Measurements from ENCODE around the gene UROS.

UROS gene

DNA sequence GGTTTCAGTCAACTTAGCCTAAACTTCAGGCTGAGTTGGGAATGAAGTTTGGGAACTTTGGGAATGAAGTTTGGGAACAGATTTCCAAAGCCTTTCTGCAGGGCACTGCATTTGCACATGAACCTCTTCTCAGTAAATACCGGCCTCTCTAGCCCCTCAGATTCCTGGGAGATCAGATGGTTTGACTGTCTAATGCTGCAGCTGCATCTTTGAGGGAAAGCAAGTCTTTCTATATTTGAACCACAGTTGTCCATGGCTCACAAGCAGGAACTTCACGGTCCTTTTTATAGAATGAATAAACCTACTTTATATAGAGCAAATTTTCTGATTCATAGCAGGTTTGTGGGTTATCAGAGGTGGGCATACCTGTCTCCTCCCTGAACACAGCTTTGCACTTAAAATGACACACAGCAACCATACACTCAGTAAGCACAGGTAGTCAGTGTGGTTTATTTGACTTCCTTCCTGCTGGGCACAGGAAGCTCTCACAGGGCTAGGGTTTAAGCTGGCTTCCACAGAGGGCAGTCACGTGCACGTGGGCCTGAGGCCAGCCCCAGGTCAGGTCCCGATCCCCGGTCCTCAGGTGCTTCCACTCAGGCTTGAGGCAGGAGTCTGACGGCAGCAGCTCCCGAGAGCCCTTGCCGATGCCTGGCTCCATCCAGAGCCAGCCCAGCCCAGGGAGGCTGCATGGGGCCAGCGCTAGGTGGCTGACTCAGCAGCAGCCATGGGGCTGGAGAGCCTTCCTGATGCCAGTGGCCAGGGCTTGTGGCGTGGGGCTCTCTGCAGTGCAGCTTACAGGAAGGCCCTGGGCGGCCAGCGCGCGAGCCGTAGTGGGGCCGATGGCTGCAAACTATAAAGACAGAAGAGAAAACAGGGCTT lies 34.7 kb downstream of the UROS start:
- no peak for DNase-seq (ENCODE audit: low read depth in 1 of 2, low spot score in 1 of 2)
- Histone ChIP-seq H3K4me3 (replicated peaks; ENCODE audit: insufficient read depth, low read length) (no peak overlapping the region), H3K27ac (replicated peaks) (no peak overlapping the region), H3K27me3 (ENCODE audit: insufficient read depth, poor library complexity, severe bottlenecking) (no peaks in the 10 kb centered on the region)
- TF ChIP-seq SPI1 (IDR thresholded peaks at IDR 0.05; ENCODE audit: borderline replicate concordance, low read depth) (no peak), POLR2AphosphoS5 (IDR thresholded peaks at IDR 0.05; ENCODE audit: low read depth) (no peak), GABPA (IDR thresholded peaks at IDR 0.05; ENCODE audit: low read depth) (no peak)
- TF ChIP-seq, protein P1, sequence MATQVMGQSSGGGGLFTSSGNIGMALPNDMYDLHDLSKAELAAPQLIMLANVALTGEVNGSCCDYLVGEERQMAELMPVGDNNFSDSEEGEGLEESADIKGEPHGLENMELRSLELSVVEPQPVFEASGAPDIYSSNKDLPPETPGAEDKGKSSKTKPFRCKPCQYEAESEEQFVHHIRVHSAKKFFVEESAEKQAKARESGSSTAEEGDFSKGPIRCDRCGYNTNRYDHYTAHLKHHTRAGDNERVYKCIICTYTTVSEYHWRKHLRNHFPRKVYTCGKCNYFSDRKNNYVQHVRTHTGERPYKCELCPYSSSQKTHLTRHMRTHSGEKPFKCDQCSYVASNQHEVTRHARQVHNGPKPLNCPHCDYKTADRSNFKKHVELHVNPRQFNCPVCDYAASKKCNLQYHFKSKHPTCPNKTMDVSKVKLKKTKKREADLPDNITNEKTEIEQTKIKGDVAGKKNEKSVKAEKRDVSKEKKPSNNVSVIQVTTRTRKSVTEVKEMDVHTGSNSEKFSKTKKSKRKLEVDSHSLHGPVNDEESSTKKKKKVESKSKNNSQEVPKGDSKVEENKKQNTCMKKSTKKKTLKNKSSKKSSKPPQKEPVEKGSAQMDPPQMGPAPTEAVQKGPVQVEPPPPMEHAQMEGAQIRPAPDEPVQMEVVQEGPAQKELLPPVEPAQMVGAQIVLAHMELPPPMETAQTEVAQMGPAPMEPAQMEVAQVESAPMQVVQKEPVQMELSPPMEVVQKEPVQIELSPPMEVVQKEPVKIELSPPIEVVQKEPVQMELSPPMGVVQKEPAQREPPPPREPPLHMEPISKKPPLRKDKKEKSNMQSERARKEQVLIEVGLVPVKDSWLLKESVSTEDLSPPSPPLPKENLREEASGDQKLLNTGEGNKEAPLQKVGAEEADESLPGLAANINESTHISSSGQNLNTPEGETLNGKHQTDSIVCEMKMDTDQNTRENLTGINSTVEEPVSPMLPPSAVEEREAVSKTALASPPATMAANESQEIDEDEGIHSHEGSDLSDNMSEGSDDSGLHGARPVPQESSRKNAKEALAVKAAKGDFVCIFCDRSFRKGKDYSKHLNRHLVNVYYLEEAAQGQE (IDR thresholded peaks at IDR 0.05; ENCODE audit: insufficient replicate concordance, low read depth) = no peak
- TF ChIP-seq, protein P2, sequence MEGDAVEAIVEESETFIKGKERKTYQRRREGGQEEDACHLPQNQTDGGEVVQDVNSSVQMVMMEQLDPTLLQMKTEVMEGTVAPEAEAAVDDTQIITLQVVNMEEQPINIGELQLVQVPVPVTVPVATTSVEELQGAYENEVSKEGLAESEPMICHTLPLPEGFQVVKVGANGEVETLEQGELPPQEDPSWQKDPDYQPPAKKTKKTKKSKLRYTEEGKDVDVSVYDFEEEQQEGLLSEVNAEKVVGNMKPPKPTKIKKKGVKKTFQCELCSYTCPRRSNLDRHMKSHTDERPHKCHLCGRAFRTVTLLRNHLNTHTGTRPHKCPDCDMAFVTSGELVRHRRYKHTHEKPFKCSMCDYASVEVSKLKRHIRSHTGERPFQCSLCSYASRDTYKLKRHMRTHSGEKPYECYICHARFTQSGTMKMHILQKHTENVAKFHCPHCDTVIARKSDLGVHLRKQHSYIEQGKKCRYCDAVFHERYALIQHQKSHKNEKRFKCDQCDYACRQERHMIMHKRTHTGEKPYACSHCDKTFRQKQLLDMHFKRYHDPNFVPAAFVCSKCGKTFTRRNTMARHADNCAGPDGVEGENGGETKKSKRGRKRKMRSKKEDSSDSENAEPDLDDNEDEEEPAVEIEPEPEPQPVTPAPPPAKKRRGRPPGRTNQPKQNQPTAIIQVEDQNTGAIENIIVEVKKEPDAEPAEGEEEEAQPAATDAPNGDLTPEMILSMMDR (IDR thresholded peaks at IDR 0.05; ENCODE audit: insufficient read depth, low read length) = no peak

DNA sequence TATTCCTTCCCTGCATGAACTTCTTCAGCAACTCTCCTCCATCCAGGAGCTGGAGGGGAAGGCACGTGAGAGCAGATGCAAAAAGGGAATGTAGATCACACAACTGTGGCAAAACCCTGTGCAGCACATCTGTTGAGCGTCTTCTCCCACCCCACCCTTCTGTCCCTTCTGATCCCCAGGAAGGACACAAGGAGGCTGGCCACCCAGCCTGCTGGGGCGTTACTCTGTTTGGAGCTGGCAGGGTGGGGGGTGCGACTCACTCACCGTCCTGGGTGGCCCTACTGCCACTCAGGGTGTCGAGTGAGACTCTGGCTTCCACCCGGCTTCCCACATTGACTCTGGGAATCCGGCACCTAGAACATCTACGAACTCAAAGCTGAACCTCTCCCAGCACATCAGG lies 37.3 kb downstream of the UROS start:
- no peak for DNase-seq (ENCODE audit: low read depth in 1 of 2, low spot score in 1 of 2)
- Histone ChIP-seq H3K27me3 (ENCODE audit: insufficient read depth, poor library complexity, severe bottlenecking) (no peaks in the 10 kb centered on the region), H3K4me3 (replicated peaks; ENCODE audit: insufficient read depth, low read length) (no peak overlapping the region), H3K27ac (replicated peaks) (no peak overlapping the region)
- TF ChIP-seq SPI1 (IDR thresholded peaks at IDR 0.05; ENCODE audit: borderline replicate concordance, low read depth) (no peak), POLR2AphosphoS5 (IDR thresholded peaks at IDR 0.05; ENCODE audit: low read depth) (no peak), GABPA (IDR thresholded peaks at IDR 0.05; ENCODE audit: low read depth) (no peak)
- TF ChIP-seq, protein P2 (IDR thresholded peaks at IDR 0.05; ENCODE audit: insufficient read depth, low read length) = no peak
- TF ChIP-seq, protein P1 (IDR thresholded peaks at IDR 0.05; ENCODE audit: insufficient replicate concordance, low read depth) = no peak

DNA sequence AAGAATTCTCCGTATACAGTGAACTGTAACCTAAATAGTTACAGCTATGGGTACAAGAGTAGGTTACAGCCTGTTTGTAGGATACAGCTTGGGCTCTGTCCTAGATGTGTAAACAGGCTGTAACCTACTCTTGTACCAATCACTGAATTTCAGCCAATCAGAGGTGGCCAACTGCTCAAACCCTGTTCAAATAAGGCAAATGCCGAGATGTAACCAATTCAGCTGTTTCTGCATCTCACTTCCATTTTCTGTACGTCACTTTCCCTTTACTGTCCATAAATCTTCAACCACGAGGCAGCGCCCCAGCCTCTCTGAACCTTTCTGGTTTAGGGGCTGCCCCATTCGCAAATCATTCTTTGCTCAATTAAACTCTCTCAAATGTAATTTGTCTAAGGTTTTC lies 39.1 kb downstream of the UROS start:
- TF ChIP-seq SPI1 (IDR thresholded peaks at IDR 0.05; ENCODE audit: borderline replicate concordance, low read depth) = no peak
- no peak for TF ChIP-seq POLR2AphosphoS5 (IDR thresholded peaks at IDR 0.05; ENCODE audit: low read depth)
- no peak for TF ChIP-seq GABPA (IDR thresholded peaks at IDR 0.05; ENCODE audit: low read depth)
- TF ChIP-seq, protein P2 (IDR thresholded peaks at IDR 0.05; ENCODE audit: insufficient read depth, low read length) = no peak
- TF ChIP-seq, protein P1 (IDR thresholded peaks at IDR 0.05; ENCODE audit: insufficient replicate concordance, low read depth) = no peak
- Histone ChIP-seq H3K27ac (replicated peaks) (no peak overlapping the region), H3K27me3 (ENCODE audit: insufficient read depth, poor library complexity, severe bottlenecking) (no peaks in the 10 kb centered on the region), H3K4me3 (replicated peaks; ENCODE audit: insufficient read depth, low read length) (no peak overlapping the region)
- DNase-seq (ENCODE audit: low read depth in 1 of 2, low spot score in 1 of 2) = no peak
